Right lobe of liver (tissue), 4 donors: ENCODE measurements around the gene DNASE2.

Experiments used
- POLR2A ChIP-seq: fragments of 450-650 bp; IDR thresholded peaks from one replicate; pipeline ENCODE4 v1.6.1; 2017; ENCODE audit warnings: antibody characterized with exemption, mild to moderate bottlenecking
- TF ChIP-seq, protein P1 (sequence below), 4 donors: fragments of 200-600 bp in 3 of 4; fragments of 450-650 bp in 1 of 4; IDR thresholded peaks; one replicate each; pipeline versions ENCODE4 v1.5.1 to v1.8.0; 2016 to 2022; ENCODE audit warnings: antibody characterized with exemption in 4 of 4, mild to moderate bottlenecking in 2 of 4
- donor health status: DM: no; HTN: no; CAD: no.
- donor health status: DM: no; HTN: no; CAD: no.
- donor health status: DM: no; HTN: yes; CAD: no.

DNA sequence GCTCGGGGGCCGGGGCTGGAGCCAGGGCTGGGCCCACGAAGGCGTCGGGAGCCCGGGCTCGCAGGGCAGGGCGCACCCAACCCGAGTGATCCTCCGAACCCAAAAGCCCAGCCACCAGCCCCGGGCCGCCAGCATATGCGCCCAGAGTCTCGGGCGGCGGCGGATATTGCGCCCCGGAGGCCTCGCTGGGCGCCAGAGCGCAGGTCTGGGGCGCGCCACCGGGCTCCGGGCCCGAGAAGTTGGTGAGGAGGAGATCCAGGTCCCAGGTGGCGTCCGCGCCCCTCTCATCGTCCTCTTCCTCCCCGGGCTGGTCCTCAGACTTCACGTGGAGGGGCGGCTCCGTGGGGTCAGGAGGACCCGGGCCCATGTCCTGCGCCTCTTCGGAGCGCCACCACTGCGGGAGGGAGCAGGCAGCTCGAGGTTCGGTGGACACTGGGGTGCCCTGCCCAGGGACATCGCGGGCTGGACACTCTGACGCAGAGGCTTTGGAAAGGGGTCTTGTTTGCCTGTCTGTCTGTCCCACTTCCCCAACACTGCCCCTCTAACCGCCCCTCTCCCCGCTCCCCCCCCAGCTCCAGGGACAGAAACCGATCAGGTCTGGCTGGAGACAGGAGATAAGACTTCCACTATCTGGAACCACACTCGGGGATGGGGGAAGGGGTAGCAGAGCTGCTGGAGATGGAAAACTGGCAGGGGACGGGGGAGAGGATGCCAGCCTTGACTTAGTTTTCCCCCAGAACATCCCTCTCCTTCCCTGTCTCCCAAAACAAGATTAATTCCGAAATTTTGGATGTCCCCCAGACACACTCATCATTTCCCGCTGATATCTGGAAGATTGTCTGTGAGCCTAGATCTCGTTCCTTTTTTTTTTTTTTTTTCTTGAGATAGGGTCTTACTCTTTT lies 4.8 kb upstream of the DNASE2 start:
- TF ChIP-seq, protein P1, sequence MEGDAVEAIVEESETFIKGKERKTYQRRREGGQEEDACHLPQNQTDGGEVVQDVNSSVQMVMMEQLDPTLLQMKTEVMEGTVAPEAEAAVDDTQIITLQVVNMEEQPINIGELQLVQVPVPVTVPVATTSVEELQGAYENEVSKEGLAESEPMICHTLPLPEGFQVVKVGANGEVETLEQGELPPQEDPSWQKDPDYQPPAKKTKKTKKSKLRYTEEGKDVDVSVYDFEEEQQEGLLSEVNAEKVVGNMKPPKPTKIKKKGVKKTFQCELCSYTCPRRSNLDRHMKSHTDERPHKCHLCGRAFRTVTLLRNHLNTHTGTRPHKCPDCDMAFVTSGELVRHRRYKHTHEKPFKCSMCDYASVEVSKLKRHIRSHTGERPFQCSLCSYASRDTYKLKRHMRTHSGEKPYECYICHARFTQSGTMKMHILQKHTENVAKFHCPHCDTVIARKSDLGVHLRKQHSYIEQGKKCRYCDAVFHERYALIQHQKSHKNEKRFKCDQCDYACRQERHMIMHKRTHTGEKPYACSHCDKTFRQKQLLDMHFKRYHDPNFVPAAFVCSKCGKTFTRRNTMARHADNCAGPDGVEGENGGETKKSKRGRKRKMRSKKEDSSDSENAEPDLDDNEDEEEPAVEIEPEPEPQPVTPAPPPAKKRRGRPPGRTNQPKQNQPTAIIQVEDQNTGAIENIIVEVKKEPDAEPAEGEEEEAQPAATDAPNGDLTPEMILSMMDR (IDR thresholded peaks at IDR 0.05) = no peak
- TF ChIP-seq POLR2A = no peak
